DND-41 (cell line): ENCODE measurements around the gene ARHGEF17.

Experiments used
- ATAC-seq: fragments of 200-7000 bp; cut with Tn5 transposase; 3 replicates; pipeline ENCODE4 v1.9.1; 2021; ENCODE audit warnings: low read depth; ENCODE audit not compliant: insufficient read depth
- DNase-seq: peaks from one replicate; pipeline ENCODE4 v3.0.0-alpha.2; 2020
- H2AFZ ChIP-seq: 2 replicates; pipeline ENCODE4 v1.6.0; 2012; ENCODE audit warnings: low read depth, low read length
- H3K27ac ChIP-seq: 2 replicates; pipeline ENCODE4 v1.5.1; 2012; ENCODE audit warnings: low read length, inconsistent platforms
- H3K27me3 ChIP-seq: fragments of 200-600 bp; sonication (generic); 2 replicates; pipeline ENCODE4 v1.6.0; 2012; ENCODE audit warnings: low read length, mild to moderate bottlenecking, inconsistent platforms; ENCODE audit not compliant: insufficient read depth, poor library complexity
- H3K36me3 ChIP-seq: 2 replicates; pipeline ENCODE4 v1.5.1; 2012; ENCODE audit warnings: low read length, inconsistent platforms; ENCODE audit not compliant: insufficient read depth
- H3K4me1 ChIP-seq: 2 replicates; pipeline ENCODE4 v1.5.1; 2012; ENCODE audit warnings: mild to moderate bottlenecking, low read length; ENCODE audit not compliant: insufficient read depth
- H3K4me2 ChIP-seq: 2 replicates; pipeline ENCODE4 v1.6.0; 2012; ENCODE audit warnings: mild to moderate bottlenecking, moderate library complexity, low read length, inconsistent platforms; ENCODE audit not compliant: insufficient read depth
- H3K4me3 ChIP-seq, 2 experiments: fragments of 200-600 bp in 1 of 2; shearing (Covaris generic) in 1 of 2; 2 replicates each; pipeline ENCODE4 v1.5.1; 2012 to 2016; ENCODE audit warnings: inconsistent platforms in 2 of 2, low read length in 2 of 2, mild to moderate bottlenecking in 2 of 2, low read depth in 1 of 2, moderate library complexity in 1 of 2
- H3K79me2 ChIP-seq: 2 replicates; pipeline ENCODE4 v1.6.0; 2012; ENCODE audit warnings: low read length, inconsistent platforms; ENCODE audit not compliant: insufficient read depth
- H3K9ac ChIP-seq: 2 replicates; pipeline ENCODE4 v1.6.0; 2012; ENCODE audit warnings: low read depth, mild to moderate bottlenecking, inconsistent platforms, low read length, moderate library complexity
- H3K9me3 ChIP-seq: 2 replicates; pipeline ENCODE4 v1.5.1; 2012; ENCODE audit warnings: low read length, moderate library complexity, mild to moderate bottlenecking, inconsistent platforms; ENCODE audit not compliant: insufficient read depth, severe bottlenecking
- H4K20me1 ChIP-seq: 2 replicates; pipeline ENCODE4 v1.6.0; 2012; ENCODE audit warnings: low read length; ENCODE audit not compliant: insufficient read depth
- CTCF ChIP-seq: IDR thresholded peaks from 2 replicates; pipeline ENCODE4 v1.5.1; 2012; ENCODE audit warnings: borderline replicate concordance, low read length, moderate library complexity, mild to moderate bottlenecking; ENCODE audit not compliant: poor library complexity, severe bottlenecking; ENCODE audit errors: extremely low read depth
- EZH2 ChIP-seq: IDR thresholded peaks from 3 replicates; pipeline ENCODE4 v1.6.1; 2012; ENCODE audit warnings: borderline replicate concordance, low read depth, mild to moderate bottlenecking, moderate library complexity, low read length, inconsistent platforms; ENCODE audit not compliant: severe bottlenecking

The ARHGEF17 gene

GRCh38 chr11:73281796-73282660 is 26.0 kb upstream of the ARHGEF17 start:
- H3K36me3 ChIP-seq = no peaks in the 10 kb centered on the region
- no peaks in the 10 kb centered on the region for H3K4me1 ChIP-seq
- H3K9ac ChIP-seq = no peak overlapping the region
- no peaks in the 10 kb centered on the region for H3K79me2 ChIP-seq
- H3K4me2 ChIP-seq = no peak overlapping the region
- H3K27me3 ChIP-seq = no peaks in the 10 kb centered on the region
- peak; percentile 39; the same call in 2 of the 3 replicates for ATAC-seq
- H3K4me3 ChIP-seq = no peak overlapping the region
- no peaks in the 10 kb centered on the region for H4K20me1 ChIP-seq
- TF ChIP-seq EZH2 (no peak), CTCF (no peak)
- H2AFZ ChIP-seq = no peak overlapping the region
- H3K9me3 ChIP-seq = no peaks in the 10 kb centered on the region
- no peak overlapping the region for H3K27ac ChIP-seq
- DNase-seq = no peak

- Histone ChIP-seq H3K36me3 (no peaks in the 10 kb centered on the region), H3K79me2 (no peaks in the 10 kb centered on the region), H3K9ac (no peak overlapping the region), H3K9me3 (no peaks in the 10 kb centered on the region), H3K4me3 (no peak overlapping the region), H3K4me1 (no peaks in the 10 kb centered on the region), H2AFZ (no peak overlapping the region), H3K27ac (no peak overlapping the region), H3K27me3 (no peaks in the 10 kb centered on the region), H3K4me2 (no peak overlapping the region), H4K20me1 (no peaks in the 10 kb centered on the region)
- DNase-seq (no peak), ATAC-seq (no peak)
- no peak for TF ChIP-seq EZH2
- no peak for TF ChIP-seq CTCF
These were observed 24.6 kb upstream of the ARHGEF17 start for GRCh38 chr11:73283276-73284000.

- Histone ChIP-seq H3K27ac (no peak overlapping the region), H3K36me3 (no peaks in the 10 kb centered on the region), H3K9me3 (no peaks in the 10 kb centered on the region), H3K9ac (no peak overlapping the region), H2AFZ (no peak overlapping the region), H3K4me2 (no peak overlapping the region), H3K79me2 (no peaks in the 10 kb centered on the region), H4K20me1 (no peaks in the 10 kb centered on the region), H3K27me3 (no peaks in the 10 kb centered on the region), H3K4me1 (peaks cover under 1% of the 10 kb centered on the region; the same call in 1 of the 2 replicates), H3K4me3 (no peak overlapping the region)
- DNase-seq = no peak
- no peak for TF ChIP-seq EZH2
- no peak for TF ChIP-seq CTCF
- no peak for ATAC-seq
These were observed 24.0 kb upstream of the ARHGEF17 start for GRCh38 chr11:73284106-73284505.
